GM13977 (cell line): ENCODE results near the gene MORF4L1.
"Not testable (repeated sequence)": the region's sequence is repeated elsewhere in the genome, so short reads cannot be mapped to it uniquely, and the experiment has no call there.

ENCODE experiments used
- DNase-seq: peaks from one replicate; pipeline ENCODE4 v3.0.0; 2012; ENCODE audit warnings: low spot score
- CTCF ChIP-seq: IDR thresholded peaks from 2 replicates; pipeline ENCODE4 v1.5.1; 2012; ENCODE audit warnings: mild to moderate bottlenecking, control low read depth; ENCODE audit not compliant: insufficient read depth; ENCODE audit errors: extremely low read depth, missing control alignments
- in situ Hi-C: fragments of 300-500 bp; cut with MboI; formaldehyde crosslinking; loops from one replicate; pipeline ENCODE4 v1.12.0; 2022; ENCODE audit warnings: low sequenced_read_pairs, low pct_unique_long_range_greater_than_20kb, mixed read lengths, inconsistent platforms; ENCODE audit not compliant: unreplicated experiment

The MORF4L1 gene

GRCh38 chr15:78925956-78926743 lies 53.5 kb downstream of the MORF4L1 start:
- in situ Hi-C loops, result no loop called here
- DNase-seq, result no peak
- no peak for TF ChIP-seq CTCF

GRCh38 chr15:78927077-78927790 lies 54.5 kb downstream of the MORF4L1 start:
- DNase-seq, result no peak
- in situ Hi-C loops, result no loop called here
- TF ChIP-seq CTCF, result no peak

GRCh38 chr15:78928176-78928575 lies 55.5 kb downstream of the MORF4L1 start:
- DNase-seq, in situ Hi-C loops: not testable (repeated sequence)

GRCh38 chr15:78928616-78929093 lies 56.0 kb downstream of the MORF4L1 start:
- in situ Hi-C loops, result no loop called here
- DNase-seq, result no peak
- no peak for TF ChIP-seq CTCF

GRCh38 chr15:78929536-78930264 lies 57.0 kb downstream of the MORF4L1 start:
- in situ Hi-C loops, result no loop called here
- no peak for DNase-seq
- no peak for TF ChIP-seq CTCF

- in situ Hi-C loops, result no loop called here
- DNase-seq, result no peak
- TF ChIP-seq CTCF, result no peak
Observed at GRCh38 chr15:78930577-78931388, 58.1 kb downstream of the MORF4L1 start.
